Measurements from ENCODE around the gene DOCK10.

DNA sequence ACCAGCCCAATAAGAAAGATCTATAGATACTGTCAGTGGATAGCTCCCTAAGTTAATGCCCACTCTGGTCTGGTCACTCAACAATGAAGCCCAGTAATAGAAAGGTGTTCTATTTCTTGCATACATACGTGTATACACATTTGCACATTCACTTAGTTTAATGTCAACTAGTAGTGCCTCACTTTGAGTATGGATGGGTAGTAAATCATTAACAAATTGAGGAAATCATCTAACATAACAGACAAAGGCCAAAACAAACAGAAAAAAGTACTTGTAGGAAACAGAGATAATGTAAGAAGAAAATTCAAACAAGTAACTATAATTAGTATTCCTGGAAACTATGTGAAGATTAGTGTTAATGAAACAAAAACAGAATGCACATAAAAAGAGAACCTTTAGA lies 312.8 kb downstream of the DOCK10 start:
- TF ChIP-seq, protein P1, sequence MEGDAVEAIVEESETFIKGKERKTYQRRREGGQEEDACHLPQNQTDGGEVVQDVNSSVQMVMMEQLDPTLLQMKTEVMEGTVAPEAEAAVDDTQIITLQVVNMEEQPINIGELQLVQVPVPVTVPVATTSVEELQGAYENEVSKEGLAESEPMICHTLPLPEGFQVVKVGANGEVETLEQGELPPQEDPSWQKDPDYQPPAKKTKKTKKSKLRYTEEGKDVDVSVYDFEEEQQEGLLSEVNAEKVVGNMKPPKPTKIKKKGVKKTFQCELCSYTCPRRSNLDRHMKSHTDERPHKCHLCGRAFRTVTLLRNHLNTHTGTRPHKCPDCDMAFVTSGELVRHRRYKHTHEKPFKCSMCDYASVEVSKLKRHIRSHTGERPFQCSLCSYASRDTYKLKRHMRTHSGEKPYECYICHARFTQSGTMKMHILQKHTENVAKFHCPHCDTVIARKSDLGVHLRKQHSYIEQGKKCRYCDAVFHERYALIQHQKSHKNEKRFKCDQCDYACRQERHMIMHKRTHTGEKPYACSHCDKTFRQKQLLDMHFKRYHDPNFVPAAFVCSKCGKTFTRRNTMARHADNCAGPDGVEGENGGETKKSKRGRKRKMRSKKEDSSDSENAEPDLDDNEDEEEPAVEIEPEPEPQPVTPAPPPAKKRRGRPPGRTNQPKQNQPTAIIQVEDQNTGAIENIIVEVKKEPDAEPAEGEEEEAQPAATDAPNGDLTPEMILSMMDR (IDR thresholded peaks at IDR 0.05), result no peak
- TF ChIP-seq POLR2A (IDR thresholded peaks at IDR 0.05), result no peak

All from vagina (tissue), 2 donors.